Neural cell (in vitro differentiated cells): ENCODE measurements around the gene NKD1.

Source experiments
- CTCF ChIP-seq: fragments of 450-650 bp; IDR thresholded peaks from 2 replicates; pipeline ENCODE4 v1.5.1; 2014; ENCODE audit warnings: antibody characterized with exemption, mild to moderate bottlenecking, moderate library complexity; ENCODE audit not compliant: poor library complexity, severe bottlenecking
- EP300 ChIP-seq: fragments of 450-650 bp; conservative IDR thresholded peaks from 2 replicates; pipeline ENCODE4 v1.6.1; 2014; ENCODE audit warnings: antibody characterized with exemption, mild to moderate bottlenecking, moderate library complexity; ENCODE audit not compliant: poor library complexity, severe bottlenecking
- EZH2 ChIP-seq: fragments of 200-600, 300-800 bp; shearing (Covaris generic), sonication (generic); IDR thresholded peaks from 2 replicates; pipeline ENCODE4 v1.6.1; 2014; ENCODE audit warnings: antibody characterized with exemption, low read length, borderline replicate concordance, mild to moderate bottlenecking; ENCODE audit not compliant: insufficient read depth, poor library complexity, severe bottlenecking
- POLR2AphosphoS5 ChIP-seq: IDR thresholded peaks from 2 replicates; pipeline ENCODE4 v1.6.1; 2012
- REST ChIP-seq: IDR thresholded peaks from 2 replicates; pipeline ENCODE4 v1.6.1; 2012; ENCODE audit warnings: borderline replicate concordance
- SMC3 ChIP-seq: fragments of 450-650 bp; conservative IDR thresholded peaks from 2 replicates; pipeline ENCODE4 v1.6.1; 2014; ENCODE audit warnings: antibody characterized with exemption, mild to moderate bottlenecking, moderate library complexity; ENCODE audit not compliant: poor library complexity
- TAF1 ChIP-seq: IDR thresholded peaks from 2 replicates; pipeline ENCODE4 v1.6.1; 2012; ENCODE audit warnings: low read depth

GRCh38 chr16:50653633-50654519 is 105.7 kb downstream of the NKD1 start:
- no peak for TF ChIP-seq CTCF
- no peak for TF ChIP-seq TAF1
- TF ChIP-seq POLR2AphosphoS5, result no peak
- no peak for TF ChIP-seq REST
- no peak for TF ChIP-seq EP300
- TF ChIP-seq SMC3, result no peak
- no peak for TF ChIP-seq EZH2
